T47D (cell line): Measurements from ENCODE around the gene ST8SIA4.

Source experiments
- DNase-seq, 2 experiments: peaks; one replicate each; pipeline versions ENCODE4 v3.0.0 to v3.0.0-alpha.2; 2011 to 2012; ENCODE audit warnings: low read depth in 1 of 2, low spot score in 1 of 2
- JUND ChIP-seq: IDR thresholded peaks from 2 replicates; pipeline ENCODE4 v1.6.1; 2012; ENCODE audit warnings: low read depth
- in situ Hi-C: cut with HindIII; loops from 2 replicates; pipeline ENCODE4 v1.10.0; 2016; ENCODE audit warnings: low sequenced_read_pairs, low pct_unique_long_range_greater_than_20kb

Gene ST8SIA4

DNA sequence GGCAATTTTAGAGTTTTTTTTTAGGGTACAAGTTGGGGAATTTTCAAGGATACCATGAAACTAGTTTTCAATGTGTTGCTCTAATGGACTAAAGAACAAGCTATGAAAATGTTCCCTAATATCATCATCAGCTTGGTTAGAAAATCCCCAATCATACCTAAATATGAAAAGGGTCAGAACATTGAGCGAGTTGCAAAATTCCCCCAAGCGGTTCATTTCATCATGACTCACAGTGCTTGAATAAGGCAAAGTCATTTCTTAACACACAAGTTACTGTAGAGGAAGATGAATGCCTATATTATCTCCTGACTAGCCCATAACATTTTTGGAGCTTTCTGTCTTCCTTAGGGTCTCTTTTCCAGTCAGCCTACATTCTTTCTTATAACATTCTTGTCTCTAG lies 62.7 kb downstream of the ST8SIA4 start:
- no peak for DNase-seq
- no peak for TF ChIP-seq JUND
- in situ Hi-C loops = no loop called here

DNA sequence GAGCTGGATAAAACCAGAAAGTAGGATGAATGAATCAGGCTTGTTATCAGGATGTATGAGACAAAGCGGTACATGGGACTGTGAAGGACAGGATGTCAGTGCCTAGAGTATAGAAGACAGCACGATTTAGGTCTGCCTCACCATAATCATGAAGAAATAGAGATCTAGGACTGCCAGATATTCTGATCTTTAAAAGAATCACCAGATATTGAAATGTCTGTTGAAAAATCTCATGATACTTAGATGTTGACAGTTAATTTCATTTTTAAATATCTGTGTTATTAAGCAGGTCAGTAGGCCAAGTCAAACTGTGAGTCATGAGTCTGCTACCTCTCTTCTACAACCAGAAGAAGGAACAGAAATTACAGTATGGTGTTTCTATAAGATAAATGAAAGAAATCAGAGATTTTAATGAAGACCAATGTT lies 65.0 kb downstream of the ST8SIA4 start:
- TF ChIP-seq JUND = no peak
- in situ Hi-C loops = no loop called here
- no peak for DNase-seq

DNA sequence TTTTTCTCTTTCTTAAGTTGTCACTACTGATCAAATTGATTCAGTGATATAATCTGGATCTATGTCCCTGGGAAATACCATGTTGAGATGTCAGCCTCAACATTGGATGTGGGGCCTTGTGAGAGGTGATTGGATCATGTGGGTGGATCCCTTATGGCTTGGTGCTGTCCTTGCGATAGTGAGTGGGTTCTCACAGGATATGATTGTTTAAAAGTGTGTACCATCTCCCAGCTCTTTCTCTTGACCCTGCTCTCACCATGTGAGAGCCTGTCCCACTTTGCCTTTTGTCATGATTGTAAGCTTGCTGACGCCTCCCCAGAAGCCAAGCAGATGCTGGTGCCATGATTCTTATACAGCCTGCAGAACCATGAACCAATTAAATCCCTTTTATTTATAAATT lies 68.6 kb downstream of the ST8SIA4 start:
- in situ Hi-C loops = no loop called here

GRCh38 chr5:100832252-100833230 lies 70.5 kb downstream of the ST8SIA4 start:
- no peak for TF ChIP-seq JUND
- no peak for DNase-seq
- in situ Hi-C loops = no loop called here

More for the DNA sequence above, 68.6 kb downstream of the ST8SIA4 start:
- no peak for TF ChIP-seq JUND
- no peak for DNase-seq

- in situ Hi-C loops = no loop called here
- no peak for TF ChIP-seq JUND
- no peak for DNase-seq
These were observed 74.2 kb downstream of the ST8SIA4 start for GRCh38 chr5:100828898-100829356.

- no peak for TF ChIP-seq JUND
- no peak for DNase-seq
- in situ Hi-C loops = no loop called here
These were observed 74.8 kb downstream of the ST8SIA4 start for GRCh38 chr5:100828071-100828897.

GRCh38 chr5:100827481-100827889 lies 75.6 kb downstream of the ST8SIA4 start:
- no peak for TF ChIP-seq JUND
- in situ Hi-C loops = no loop called here
- no peak for DNase-seq

GRCh38 chr5:100826133-100826532 lies 76.9 kb downstream of the ST8SIA4 start:
- no peak for TF ChIP-seq JUND
- in situ Hi-C loops = no loop called here

GRCh38 chr5:100824635-100825034 lies 78.4 kb downstream of the ST8SIA4 start:
- in situ Hi-C loops = no loop called here
- no peak for DNase-seq
- TF ChIP-seq JUND = no peak

More at GRCh38 chr5:100826133-100826532, 76.9 kb downstream of the ST8SIA4 start:
- no peak for DNase-seq

- TF ChIP-seq JUND = no peak
- in situ Hi-C loops = no loop called here
- no peak for DNase-seq
These were observed 79.3 kb downstream of the ST8SIA4 start for GRCh38 chr5:100823812-100824211.

GRCh38 chr5:100821751-100822150 lies 81.3 kb downstream of the ST8SIA4 start:
- no peak for TF ChIP-seq JUND
- no peak for DNase-seq
- in situ Hi-C loops = no loop called here

GRCh38 chr5:100818340-100818739 lies 84.7 kb downstream of the ST8SIA4 start:
- in situ Hi-C loops = no loop called here
- DNase-seq = no peak
- TF ChIP-seq JUND = no peak

- in situ Hi-C loops = no loop called here
- TF ChIP-seq JUND = no peak
- DNase-seq = no peak
These were observed 99.7 kb downstream of the ST8SIA4 start for GRCh38 chr5:100803397-100803796.
